GM18951 (cell line): ENCODE measurements around the gene CACNA1S.

Experiments used
- POLR2A ChIP-seq: IDR thresholded peaks from 4 replicates; pipeline ENCODE4 v1.6.1; 2011; ENCODE audit warnings: mild to moderate bottlenecking; ENCODE audit not compliant: insufficient read length, insufficient read depth; ENCODE audit errors: extremely low read depth
- in situ Hi-C: fragments of 300-500 bp; cut with MboI; formaldehyde crosslinking; loops from one replicate; pipeline ENCODE4 v1.12.0; 2022; ENCODE audit warnings: low sequenced_read_pairs, mixed read lengths, inconsistent platforms; ENCODE audit not compliant: unreplicated experiment

Gene CACNA1S

GRCh38 chr1:201105688-201106087, 6.5 kb downstream of the CACNA1S start:
- in situ Hi-C loops, result no loop called here
- no peak for TF ChIP-seq POLR2A

GRCh38 chr1:201104141-201104540, 8.1 kb downstream of the CACNA1S start:
- TF ChIP-seq POLR2A, result no peak
- in situ Hi-C loops, result no loop called here

GRCh38 chr1:201103666-201104065, 8.6 kb downstream of the CACNA1S start:
- no peak for TF ChIP-seq POLR2A

GRCh38 chr1:201100169-201100930, 11.9 kb downstream of the CACNA1S start:
- in situ Hi-C loops, result no loop called here
- TF ChIP-seq POLR2A, result no peak

More at GRCh38 chr1:201103666-201104065, 8.6 kb downstream of the CACNA1S start:
- in situ Hi-C loops, result no loop called here

GRCh38 chr1:201098992-201099677, 13.1 kb downstream of the CACNA1S start:
- TF ChIP-seq POLR2A, result no peak
- in situ Hi-C loops, result no loop called here

GRCh38 chr1:201096977-201097856, 15.0 kb downstream of the CACNA1S start:
- in situ Hi-C loops, result no loop called here
- no peak for TF ChIP-seq POLR2A

GRCh38 chr1:201096041-201096461, 16.2 kb downstream of the CACNA1S start:
- in situ Hi-C loops, result no loop called here
- TF ChIP-seq POLR2A, result no peak

GRCh38 chr1:201095581-201095980, 16.6 kb downstream of the CACNA1S start:
- in situ Hi-C loops, result no loop called here
- no peak for TF ChIP-seq POLR2A

GRCh38 chr1:201094832-201095231, 17.4 kb downstream of the CACNA1S start:
- in situ Hi-C loops, result no loop called here
- TF ChIP-seq POLR2A, result no peak

- in situ Hi-C loops, result no loop called here
- no peak for TF ChIP-seq POLR2A
Observed at GRCh38 chr1:201093962-201094361, 18.3 kb downstream of the CACNA1S start.

GRCh38 chr1:201093561-201093960, 18.7 kb downstream of the CACNA1S start:
- TF ChIP-seq POLR2A, result no peak
- in situ Hi-C loops, result no loop called here

GRCh38 chr1:201092738-201093137, 19.5 kb downstream of the CACNA1S start:
- no peak for TF ChIP-seq POLR2A
- in situ Hi-C loops, result no loop called here

GRCh38 chr1:201091256-201091655, 21.0 kb downstream of the CACNA1S start:
- in situ Hi-C loops, result no loop called here
- TF ChIP-seq POLR2A, result no peak
